B cell (primary cell): Measurements from ENCODE around the gene CADM1. TPM values are rescaled to one million over a fixed set of nuclear protein-coding genes. Genes with fewer than 3 reads are reported as not detected.

Source experiments
- ATAC-seq: fragments of 200-7000 bp; cut with Tn5 transposase; one replicate; pipeline ENCODE4 v1.10.0; 2021; ENCODE audit warnings: low read depth, mild to moderate bottlenecking, moderate number of reproducible peaks, moderate library complexity
- CTCF ChIA-PET: fragments of 350-600 bp; sonication (Branson Sonifier 250); formaldehyde crosslinking; loops from one replicate; lab custom pipeline; 2021; ENCODE audit warnings: antibody characterized with exemption, inconsistent platforms; lab: Charles Lee
- POLR2A ChIA-PET: fragments of 350-600 bp; sonication (Branson Sonifier 250); formaldehyde crosslinking; loops from one replicate; lab custom pipeline; 2021; ENCODE audit warnings: antibody characterized with exemption; lab: Charles Lee
- DNase-seq: peaks from one replicate; pipeline ENCODE4 v3.0.0; 2013
- H2AFZ ChIP-seq: 2 replicates; pipeline ENCODE4 v1.6.1; 2012; ENCODE audit warnings: mild to moderate bottlenecking, low read depth, low read length; ENCODE audit not compliant: insufficient read depth, poor library complexity, severe bottlenecking
- H3K27ac ChIP-seq, 2 donors: 1 replicate in 1 of 2; 2 replicates in 1 of 2; pipeline ENCODE4 v1.5.1; 2012 to 2013; ENCODE audit warnings: low read length in 2 of 2, mild to moderate bottlenecking in 2 of 2, moderate library complexity in 1 of 2
- H3K27me3 ChIP-seq, 4 experiments: fragments of 200-600 bp in 1 of 4; sonication (generic) in 1 of 4; replicated peaks in 1 of 4; 1 replicate in 2 of 4; 2 replicates in 2 of 4; pipeline versions ENCODE4 v1.6.1 to v1.7.0; 2013 to 2016; ENCODE audit warnings: low read length in 3 of 4, mild to moderate bottlenecking in 2 of 4, mixed read lengths in 1 of 4, moderate library complexity in 1 of 4; ENCODE audit not compliant: insufficient read depth in 4 of 4, control insufficient read depth in 3 of 4; ENCODE audit errors: control extremely low read depth in 1 of 4
- H3K36me3 ChIP-seq, 2 experiments: replicated peaks in 1 of 2; 1 replicate in 1 of 2; 2 replicates in 1 of 2; pipeline versions ENCODE4 v1.6.1 to v1.7.1; 2013; ENCODE audit warnings: low read length in 1 of 2; ENCODE audit not compliant: insufficient read depth in 2 of 2, control insufficient read depth in 1 of 2; ENCODE audit errors: control extremely low read depth in 1 of 2, extremely low read depth in 1 of 2
- H3K4me1 ChIP-seq, 2 donors: fragments of 200-600 bp in 1 of 2; sonication (generic) in 1 of 2; 1 replicate in 1 of 2; 2 replicates in 1 of 2; pipeline versions ENCODE4 v1.5.1 to v1.6.1; 2013 to 2017; ENCODE audit warnings: low read length in 2 of 2; ENCODE audit not compliant: control insufficient read depth in 2 of 2, insufficient read depth in 2 of 2
- H3K4me2 ChIP-seq: replicated peaks from 2 replicates; pipeline ENCODE3; 2012; ENCODE audit warnings: mild to moderate bottlenecking, low read depth, low read length; ENCODE audit not compliant: poor library complexity, severe bottlenecking
- H3K4me3 ChIP-seq, 5 experiments: fragments of 200-600 bp in 1 of 5; sonication (generic) in 1 of 5; 1 replicate in 3 of 5; 2 replicates in 2 of 5; pipeline versions ENCODE4 v1.5.1 to v1.7.0; 2011 to 2016; ENCODE audit warnings: low read length in 4 of 5, mild to moderate bottlenecking in 4 of 5, low read depth in 2 of 5, control low read depth in 1 of 5, moderate library complexity in 1 of 5; ENCODE audit not compliant: insufficient read depth in 1 of 5; ENCODE audit errors: control extremely low read depth in 1 of 5, extremely low read depth in 1 of 5
- H3K79me2 ChIP-seq: fragments of 200-600 bp; sonication (generic); one replicate; pipeline ENCODE4 v1.6.0; 2016; ENCODE audit warnings: low read length; ENCODE audit not compliant: control insufficient read depth, insufficient read depth
- H3K9ac ChIP-seq: fragments of 200-600 bp; sonication (generic); 2 replicates; pipeline ENCODE4 v1.6.1; 2017; ENCODE audit warnings: mild to moderate bottlenecking, low read length, moderate library complexity
- H3K9me3 ChIP-seq, 3 donors: one replicate each; pipeline versions ENCODE4 v1.6.1 to v1.7.1; 2013; ENCODE audit warnings: low read length in 2 of 3; ENCODE audit not compliant: control insufficient read depth in 2 of 3, insufficient read depth in 1 of 3; ENCODE audit errors: control extremely low read depth in 1 of 3
- H4K20me1 ChIP-seq: 2 replicates; pipeline ENCODE4 v1.6.0; 2012; ENCODE audit warnings: mild to moderate bottlenecking, low read length; ENCODE audit not compliant: insufficient read depth, control insufficient read depth, poor library complexity, severe bottlenecking
- H3K27ac Mint-ChIP-seq: one replicate; pipeline ENCODE4 v1.8.0; 2021; ENCODE audit warnings: mixed read lengths
- H3K27me3 Mint-ChIP-seq: one replicate; pipeline ENCODE4 v1.8.0; 2021; ENCODE audit warnings: mixed read lengths
- H3K4me1 Mint-ChIP-seq: one replicate; pipeline ENCODE4 v1.8.0; 2021; ENCODE audit warnings: mixed read lengths
- H3K4me3 Mint-ChIP-seq: one replicate; pipeline ENCODE4 v1.8.0; 2021; ENCODE audit warnings: mixed read lengths
- H3K9me3 Mint-ChIP-seq: one replicate; pipeline ENCODE4 v1.8.0; 2022; ENCODE audit warnings: mixed read lengths; ENCODE audit not compliant: insufficient read depth
- CTCF ChIP-seq: fragments of 200-600 bp; IDR thresholded peaks from one replicate; pipeline ENCODE4 v1.8.0; 2022; ENCODE audit warnings: antibody characterized with exemption, mild to moderate bottlenecking
- EZH2 ChIP-seq: IDR thresholded peaks from 2 replicates; pipeline ENCODE4 v1.6.1; 2012; ENCODE audit warnings: borderline replicate concordance, low read depth, mild to moderate bottlenecking, moderate library complexity, low read length; ENCODE audit not compliant: insufficient read depth, poor library complexity, severe bottlenecking
- WGBS: methylation state at CpG from one replicate; pipeline ENCODE4 v1.1.5; 2013; ENCODE audit warnings: missing lambda C conversion rate; ENCODE audit not compliant: insufficient coverage; 5-methylcytosine and 5-hydroxymethylcytosine counted together
- intact Hi-C: fragments of 100-400 bp; cut with micrococcal nuclease; formaldehyde crosslinking; loops from one replicate; pipeline ENCODE4 v1.10.0; 2022
- polyA plus RNA-seq: library from polyadenylated mRNA; depleted of rRNA; stranded (reverse); fragments of >200 nt; gene quantifications from 2 replicates; pipeline ENCODE4 v1.2.3, GENCODE V29; 2012
- total RNA-seq, 2 donors: library from RNA; stranded (reverse); fragments of 120-200 nt in 1 of 2; gene quantifications; 1 replicate in 1 of 2; 2 replicates in 1 of 2; pipeline versions ENCODE4 v1.2.3 to v1.2.4, GENCODE V29; 2013 to 2022

Gene CADM1
- total and polyA plus RNA-seq, 2 donors (not counting 1 experiment from before 2014, with no cell fraction given), result 0.43 to 0.49 TPM

DNA sequence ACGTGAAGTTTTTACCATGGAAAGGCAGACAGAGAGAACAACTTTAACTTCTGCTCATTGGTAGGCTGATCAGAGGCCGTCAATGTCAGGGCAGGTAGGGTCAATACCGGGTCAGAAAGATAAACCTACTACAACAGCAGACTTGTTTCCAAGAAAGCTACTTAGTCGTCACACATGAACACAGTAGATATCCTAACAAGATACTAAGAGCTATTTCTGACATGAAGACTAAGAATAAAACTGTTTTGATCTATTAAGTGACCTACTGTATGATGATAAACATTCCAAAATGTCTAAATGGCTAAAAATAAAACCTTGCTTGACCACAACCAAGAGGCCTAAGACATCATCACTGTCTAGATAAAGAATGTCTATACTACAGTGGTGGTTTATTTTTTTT lies 231.3 kb downstream of the CADM1 start:
- no peaks in the 10 kb centered on the region for H3K79me2 ChIP-seq
- no peak for DNase-seq
- no peaks in the 10 kb centered on the region for H3K9me3 ChIP-seq
- Mint-ChIP-seq H3K4me1 (no peaks in the 10 kb centered on the region), H3K27ac (no peak overlapping the region), H3K4me3 (no peak overlapping the region), H3K27me3 (peaks cover 7% of the 10 kb centered on the region), H3K9me3 (no peaks in the 10 kb centered on the region)
- H3K27ac ChIP-seq, result no peak overlapping the region
- no peak overlapping the region for H3K4me3 ChIP-seq
- TF ChIP-seq CTCF (no peak), EZH2 (no peak)
- no peaks in the 10 kb centered on the region for H3K4me1 ChIP-seq
- H2AFZ ChIP-seq, result no peak overlapping the region
- ATAC-seq, result no peak
- 83% methylated on average over 1 of the region's 4 CpGs for WGBS
- no peak overlapping the region for H3K9ac ChIP-seq
- H3K36me3 ChIP-seq, result no peaks in the 10 kb centered on the region
- H3K27me3 ChIP-seq, result no peaks in the 10 kb centered on the region
- H4K20me1 ChIP-seq, result no peaks in the 10 kb centered on the region
- intact Hi-C loops, result no loop called here
- POLR2A ChIA-PET, result no interaction called here
- H3K4me2 ChIP-seq, result no peak overlapping the region
- CTCF ChIA-PET, result no interaction called here

DNA sequence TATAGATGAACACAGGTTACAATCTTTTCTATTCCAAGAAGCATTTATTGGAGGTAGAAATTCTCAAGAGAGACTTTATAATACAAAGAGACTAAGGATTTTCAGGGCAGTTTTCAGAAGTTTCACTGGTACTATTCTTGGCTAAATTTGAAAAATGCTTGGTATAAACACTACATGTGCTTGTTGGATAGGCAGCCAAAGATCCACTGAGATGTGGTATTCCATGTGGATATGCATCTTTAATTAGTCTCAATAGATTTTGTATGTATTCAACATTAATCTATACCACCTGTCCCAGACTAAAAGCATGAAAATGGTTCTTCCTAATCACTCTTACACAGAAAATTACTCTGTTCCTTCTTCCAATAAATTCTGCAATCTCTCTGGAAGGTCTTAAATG lies 232.6 kb downstream of the CADM1 start:
- Mint-ChIP-seq H3K4me1 (no peaks in the 10 kb centered on the region), H3K9me3 (no peaks in the 10 kb centered on the region), H3K4me3 (no peak overlapping the region), H3K27me3 (peaks cover 7% of the 10 kb centered on the region), H3K27ac (no peak overlapping the region)
- ATAC-seq (no peak), DNase-seq (no peak)
- Histone ChIP-seq H3K79me2 (no peaks in the 10 kb centered on the region), H3K9me3 (no peaks in the 10 kb centered on the region), H3K27ac (no peak overlapping the region), H3K4me3 (no peak overlapping the region), H2AFZ (no peak overlapping the region), H3K27me3 (no peaks in the 10 kb centered on the region), H3K36me3 (no peaks in the 10 kb centered on the region), H3K9ac (no peak overlapping the region), H3K4me2 (no peak overlapping the region), H4K20me1 (no peaks in the 10 kb centered on the region), H3K4me1 (no peaks in the 10 kb centered on the region)
- TF ChIP-seq EZH2 (no peak), CTCF (no peak)
- CTCF ChIA-PET, result no interaction called here
- intact Hi-C loops, result no loop called here
- POLR2A ChIA-PET, result no interaction called here
